SU-DHL-6 (cell line): ENCODE measurements around the gene CYTH1.

Experiments used
- H2AFZ ChIP-seq: fragments of 200-600 bp; sonication (generic); 2 replicates; pipeline ENCODE4 v1.6.1; 2014; ENCODE audit warnings: low read depth, mild to moderate bottlenecking, moderate library complexity, mixed read lengths, antibody characterized with exemption, low read length; ENCODE audit not compliant: severe bottlenecking
- H3F3A ChIP-seq: fragments of 200-600 bp; shearing (Covaris generic); 2 replicates; pipeline ENCODE4 v1.6.0; 2016; ENCODE audit warnings: antibody characterized with exemption, mild to moderate bottlenecking; ENCODE audit not compliant: insufficient read depth
- H3K27ac ChIP-seq: fragments of 200-600 bp; sonication (generic); 2 replicates; pipeline ENCODE4 v1.5.1; 2016; ENCODE audit warnings: low read depth, mild to moderate bottlenecking, low read length, moderate library complexity, mixed read lengths
- H3K27me3 ChIP-seq: fragments of 200-600 bp; sonication (generic), shearing (Covaris generic); 2 replicates; pipeline ENCODE4 v1.6.0; 2014; ENCODE audit warnings: mild to moderate bottlenecking, low read length
- H3K36me3 ChIP-seq: fragments of 200-600 bp; sonication (generic); 2 replicates; pipeline ENCODE4 v1.6.1; 2014; ENCODE audit warnings: mild to moderate bottlenecking, low read length, mixed read lengths
- H3K4me2 ChIP-seq: fragments of 300-600, 200-600 bp; shearing (Covaris generic), sonication (generic); 2 replicates; pipeline ENCODE4 v1.6.0; 2014; ENCODE audit warnings: low read length, low read depth, mild to moderate bottlenecking; ENCODE audit not compliant: poor library complexity, severe bottlenecking
- H3K4me3 ChIP-seq: fragments of 200-600 bp; sonication (generic); 2 replicates; pipeline ENCODE4 v1.5.1; 2014; ENCODE audit warnings: antibody characterized with exemption, low read length, mild to moderate bottlenecking, mixed read lengths; ENCODE audit not compliant: insufficient read depth, poor library complexity, severe bottlenecking
- H3K79me2 ChIP-seq: fragments of 200-600 bp; sonication (generic); 2 replicates; pipeline ENCODE4 v1.6.1; 2014; ENCODE audit warnings: mild to moderate bottlenecking, low read length, moderate library complexity; ENCODE audit not compliant: insufficient read depth
- H3K9ac ChIP-seq: fragments of 200-600 bp; sonication (generic); 2 replicates; pipeline ENCODE4 v1.7.0; 2014; ENCODE audit warnings: mild to moderate bottlenecking, low read length
- H3K9me2 ChIP-seq: fragments of 200-600 bp; sonication (generic); replicated peaks from 2 replicates; pipeline ENCODE4 v1.6.1; 2014; ENCODE audit warnings: low read length; ENCODE audit not compliant: insufficient read depth
- H3K9me3 ChIP-seq: fragments of 200-600 bp; sonication (generic); 2 replicates; pipeline ENCODE4 v1.6.1; 2014; ENCODE audit warnings: low read length, mixed read lengths; ENCODE audit not compliant: insufficient read depth
- H4K20me1 ChIP-seq: fragments of 200-600 bp; sonication (generic); 2 replicates; pipeline ENCODE4 v1.6.1; 2014; ENCODE audit warnings: low read depth, mild to moderate bottlenecking, antibody characterized with exemption, low read length, moderate library complexity, mixed read lengths
- EZH2phosphoT487 ChIP-seq: fragments of 200-600 bp; sonication (generic), shearing (Covaris generic); conservative IDR thresholded peaks from 2 replicates; pipeline ENCODE4 v1.6.1; 2018; ENCODE audit warnings: mild to moderate bottlenecking, antibody characterized with exemption, low read length, moderate library complexity, mixed read lengths
- TF ChIP-seq, protein P1 (sequence below): fragments of 200-600 bp; sonication (generic); IDR thresholded peaks from one replicate; pipeline ENCODE4 v1.5.1; 2017; ENCODE audit warnings: antibody characterized with exemption, mild to moderate bottlenecking, low read length, moderate library complexity; ENCODE audit not compliant: insufficient read depth, poor library complexity, severe bottlenecking

The CYTH1 gene

DNA sequence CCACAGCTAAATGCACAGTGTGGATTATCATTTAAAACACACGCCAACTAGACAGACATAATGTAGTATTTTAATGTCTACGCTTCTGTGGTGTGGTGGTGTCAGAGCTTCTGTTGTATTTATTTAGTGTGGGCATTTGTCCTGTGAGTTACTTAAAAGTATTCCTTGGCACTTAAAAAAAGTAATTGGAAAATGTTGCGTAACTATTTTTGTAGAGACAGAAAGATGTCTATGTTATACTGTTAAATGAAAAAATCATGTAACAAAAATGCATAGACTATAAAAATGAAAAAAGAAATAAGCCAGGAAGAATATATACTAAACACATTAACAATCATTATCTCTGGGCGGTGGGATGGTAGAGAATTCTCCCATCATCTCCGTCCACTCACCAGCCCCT, 39.2 kb downstream of the CYTH1 start:
- peak overlapping the region; percentile 88 for H3K4me2 ChIP-seq
- H3K9me2 ChIP-seq, result no peaks in the 10 kb centered on the region
- no peaks in the 10 kb centered on the region for H4K20me1 ChIP-seq
- H3K27me3 ChIP-seq, result no peaks in the 10 kb centered on the region
- peaks cover 62% of the 10 kb centered on the region for H3K79me2 ChIP-seq
- no peak overlapping the region for H2AFZ ChIP-seq
- H3K27ac ChIP-seq, result peak overlapping the region; percentile 96; the same call in 1 of the 2 replicates
- no peaks in the 10 kb centered on the region for H3K36me3 ChIP-seq
- peaks cover 64% of the 10 kb centered on the region for H3F3A ChIP-seq
- H3K9ac ChIP-seq, result no peak overlapping the region
- H3K9me3 ChIP-seq, result no peaks in the 10 kb centered on the region
- no peak for TF ChIP-seq EZH2phosphoT487
- TF ChIP-seq, protein P1, sequence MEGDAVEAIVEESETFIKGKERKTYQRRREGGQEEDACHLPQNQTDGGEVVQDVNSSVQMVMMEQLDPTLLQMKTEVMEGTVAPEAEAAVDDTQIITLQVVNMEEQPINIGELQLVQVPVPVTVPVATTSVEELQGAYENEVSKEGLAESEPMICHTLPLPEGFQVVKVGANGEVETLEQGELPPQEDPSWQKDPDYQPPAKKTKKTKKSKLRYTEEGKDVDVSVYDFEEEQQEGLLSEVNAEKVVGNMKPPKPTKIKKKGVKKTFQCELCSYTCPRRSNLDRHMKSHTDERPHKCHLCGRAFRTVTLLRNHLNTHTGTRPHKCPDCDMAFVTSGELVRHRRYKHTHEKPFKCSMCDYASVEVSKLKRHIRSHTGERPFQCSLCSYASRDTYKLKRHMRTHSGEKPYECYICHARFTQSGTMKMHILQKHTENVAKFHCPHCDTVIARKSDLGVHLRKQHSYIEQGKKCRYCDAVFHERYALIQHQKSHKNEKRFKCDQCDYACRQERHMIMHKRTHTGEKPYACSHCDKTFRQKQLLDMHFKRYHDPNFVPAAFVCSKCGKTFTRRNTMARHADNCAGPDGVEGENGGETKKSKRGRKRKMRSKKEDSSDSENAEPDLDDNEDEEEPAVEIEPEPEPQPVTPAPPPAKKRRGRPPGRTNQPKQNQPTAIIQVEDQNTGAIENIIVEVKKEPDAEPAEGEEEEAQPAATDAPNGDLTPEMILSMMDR, result no peak
- H3K4me3 ChIP-seq, result no peak overlapping the region

DNA sequence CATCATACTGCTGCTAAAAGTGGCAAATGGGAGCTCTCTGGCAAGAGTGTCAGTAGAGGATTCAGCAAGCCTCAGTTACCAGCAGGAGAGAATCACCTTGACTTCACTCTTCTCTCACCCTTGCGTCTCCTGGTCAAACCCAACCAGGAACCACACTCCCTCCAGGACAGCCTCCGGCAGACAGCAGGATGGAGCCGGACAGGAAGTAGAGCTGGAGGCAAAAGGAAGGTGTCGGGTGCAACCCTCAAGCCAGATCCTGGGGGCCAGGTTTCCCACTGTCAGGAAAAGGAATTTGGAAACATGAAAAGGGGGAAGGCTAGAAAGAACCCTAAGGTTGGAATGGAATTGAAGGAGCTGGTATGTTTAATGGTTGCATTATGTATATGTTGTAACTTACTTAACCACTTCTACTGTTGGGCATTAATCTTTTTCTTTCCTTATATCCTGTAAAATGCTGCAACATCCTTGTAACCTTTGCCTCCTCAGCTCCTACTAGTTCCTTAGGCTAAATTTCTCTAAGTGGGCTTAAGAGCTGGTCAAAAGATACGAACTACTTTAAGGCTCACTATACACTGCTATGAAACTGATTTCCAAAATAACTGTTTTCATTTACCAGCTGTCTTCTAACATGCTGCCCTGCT, 40.3 kb downstream of the CYTH1 start:
- Histone ChIP-seq H3K9me3 (no peaks in the 10 kb centered on the region), H3K36me3 (no peaks in the 10 kb centered on the region), H2AFZ (peak overlapping the region; percentile 3), H3K79me2 (peaks cover 69% of the 10 kb centered on the region), H3K27me3 (no peaks in the 10 kb centered on the region), H3K9me2 (no peaks in the 10 kb centered on the region), H3K4me3 (peak overlapping the region; percentile 18), H3K4me2 (peak overlapping the region; percentile 88), H3K27ac (peak overlapping the region; percentile 96), H4K20me1 (no peaks in the 10 kb centered on the region), H3K9ac (peak overlapping the region; percentile 48), H3F3A (peaks cover 65% of the 10 kb centered on the region)
- no peak for TF ChIP-seq EZH2phosphoT487
- TF ChIP-seq, protein P1, result no peak

DNA sequence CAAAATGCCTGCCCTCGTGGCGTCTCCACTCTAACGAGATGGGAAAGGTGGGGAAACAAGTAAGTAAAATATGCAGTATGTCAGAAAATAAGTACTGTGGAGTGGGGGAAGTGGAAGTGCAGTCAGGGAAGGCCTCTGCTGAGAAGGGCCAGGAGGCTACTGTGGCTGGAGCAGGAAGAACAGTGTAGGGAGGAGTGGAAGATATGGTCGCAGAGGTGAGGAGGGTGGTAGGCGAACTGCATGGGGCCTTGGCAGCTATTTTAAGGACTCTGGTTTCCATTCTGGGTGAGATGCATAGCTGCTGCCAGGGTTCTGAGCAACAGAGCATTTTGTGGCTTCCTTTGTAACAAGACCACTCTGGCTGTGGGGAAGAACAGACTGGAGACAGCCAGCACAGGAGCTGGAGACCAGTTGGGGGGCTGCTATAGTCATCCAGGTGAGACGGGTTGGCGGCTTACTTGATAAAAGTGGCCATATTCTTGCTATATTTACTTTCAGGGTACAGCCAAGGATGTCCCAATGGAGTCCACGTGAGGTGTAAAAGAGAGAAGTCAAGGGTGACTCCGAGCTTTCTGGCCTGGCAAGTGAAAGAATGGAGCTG, 42.6 kb downstream of the CYTH1 start:
- H3K9ac ChIP-seq, result peak overlapping the region; percentile 87
- H3K4me2 ChIP-seq, result peak overlapping the region; percentile 88
- peaks cover 78% of the 10 kb centered on the region for H3K79me2 ChIP-seq
- peak overlapping the region; percentile 96 for H3K27ac ChIP-seq
- no peaks in the 10 kb centered on the region for H3K36me3 ChIP-seq
- no peaks in the 10 kb centered on the region for H3K27me3 ChIP-seq
- H3K4me3 ChIP-seq, result no peak overlapping the region
- no peak for TF ChIP-seq EZH2phosphoT487
- TF ChIP-seq, protein P1, result no peak
- H2AFZ ChIP-seq, result no peak overlapping the region
- no peaks in the 10 kb centered on the region for H4K20me1 ChIP-seq
- no peaks in the 10 kb centered on the region for H3K9me2 ChIP-seq
- H3K9me3 ChIP-seq, result no peaks in the 10 kb centered on the region
- H3F3A ChIP-seq, result peaks cover 70% of the 10 kb centered on the region
